ENCODE results near the gene PHF3. TPM values are rescaled to one million over a fixed set of nuclear protein-coding genes. Genes with fewer than 3 reads are reported as not detected.

PHF3 gene
- total RNA-seq, 2 donors from 2014 or later: 43.8 to 68.9 TPM

GRCh38 chr6:63598049-63599036 lies 37.3 kb upstream of the PHF3 start:
- Histone ChIP-seq H3K4me3 (peak overlapping the region; percentile 37), H3K9me3 (no peaks in the 10 kb centered on the region), H3K4me1 (no peaks in the 10 kb centered on the region), H3K27ac (peak overlapping the region; percentile 35), H3K36me3 (no peaks in the 10 kb centered on the region), H3K27me3 (no peaks in the 10 kb centered on the region), H3K9ac (ENCODE audit: low read depth in 2 of 2, low read length in 2 of 2) (peak overlapping the region; percentile 64 to 75)
- peak; percentile 84 for TF ChIP-seq CTCF (IDR thresholded peaks at IDR 0.05)
- intact Hi-C loops (cut with DNase I): loop anchor here (2.0 to 5.0 kb wide), 2 partner anchors 166 to 246 kb away; no protein-coding TSS in a partner anchor
- DNase-seq: peak; percentile 87

- H3K27ac ChIP-seq: no peak overlapping the region
- no peaks in the 10 kb centered on the region for H3K4me1 ChIP-seq
- H3K27me3 ChIP-seq: no peaks in the 10 kb centered on the region
- intact Hi-C loops (cut with DNase I): loop anchor here (2.0 to 5.0 kb wide), 2 partner anchors 166 to 247 kb away; no protein-coding TSS in a partner anchor
- no peaks in the 10 kb centered on the region for H3K9me3 ChIP-seq
- no peaks in the 10 kb centered on the region for H3K36me3 ChIP-seq
- no peak overlapping the region for H3K9ac ChIP-seq (ENCODE audit: low read depth in 2 of 2, low read length in 2 of 2)
- TF ChIP-seq CTCF (IDR thresholded peaks at IDR 0.05): no peak
- H3K4me3 ChIP-seq: no peak overlapping the region
- DNase-seq: no peak
Observed at GRCh38 chr6:63599243-63599642, 36.4 kb upstream of the PHF3 start.

GRCh38 chr6:63600136-63600535 lies 35.5 kb upstream of the PHF3 start:
- no peaks in the 10 kb centered on the region for H3K27me3 ChIP-seq
- H3K27ac ChIP-seq: no peak overlapping the region
- H3K9ac ChIP-seq (ENCODE audit: low read depth in 2 of 2, low read length in 2 of 2): no peak overlapping the region
- H3K4me1 ChIP-seq: no peaks in the 10 kb centered on the region
- intact Hi-C loops (cut with DNase I): no loop called here
- no peak for TF ChIP-seq CTCF (IDR thresholded peaks at IDR 0.05)
- no peaks in the 10 kb centered on the region for H3K36me3 ChIP-seq
- no peak overlapping the region for H3K4me3 ChIP-seq
- no peaks in the 10 kb centered on the region for H3K9me3 ChIP-seq
- no peak for DNase-seq

GRCh38 chr6:63609231-63609630 lies 26.4 kb upstream of the PHF3 start:
- Histone ChIP-seq H3K27ac (no peak overlapping the region), H3K4me1 (no peaks in the 10 kb centered on the region), H3K9me3 (no peaks in the 10 kb centered on the region), H3K36me3 (no peaks in the 10 kb centered on the region), H3K9ac (ENCODE audit: low read depth in 2 of 2, low read length in 2 of 2) (no peak overlapping the region), H3K27me3 (no peaks in the 10 kb centered on the region), H3K4me3 (no peak overlapping the region)
- no peak for DNase-seq
- intact Hi-C loops (cut with DNase I): no loop called here
- no peak for TF ChIP-seq CTCF (IDR thresholded peaks at IDR 0.05)

- no peaks in the 10 kb centered on the region for H3K9me3 ChIP-seq
- H3K27me3 ChIP-seq: no peaks in the 10 kb centered on the region
- H3K36me3 ChIP-seq: no peaks in the 10 kb centered on the region
- no peaks in the 10 kb centered on the region for H3K4me1 ChIP-seq
- no peak overlapping the region for H3K4me3 ChIP-seq
- no peak overlapping the region for H3K27ac ChIP-seq
- TF ChIP-seq CTCF (IDR thresholded peaks at IDR 0.05): no peak
- no peak overlapping the region for H3K9ac ChIP-seq (ENCODE audit: low read depth in 2 of 2, low read length in 2 of 2)
- no peak for DNase-seq
- intact Hi-C loops (cut with DNase I): no loop called here
Observed at GRCh38 chr6:63610944-63611343, 24.7 kb upstream of the PHF3 start.

All from colonic mucosa (tissue), 4 donors.